Endothelial cell of umbilical vein (primary cell): ENCODE results near the gene GTF3C1. TPM values are rescaled to one million over a fixed set of nuclear protein-coding genes. Genes with fewer than 3 reads are reported as not detected.

Source experiments
- BruUV-seq: library from RNA; stranded (reverse); fragments of 400-500 nt; replicated peaks from 2 replicates; lab custom pipeline; 2021; lab: Mats Ljungman, UMichigan
- CTCF ChIA-PET: fragments of 300-600, 350-600 bp; sonication (Branson Sonifier 250); formaldehyde crosslinking; loops from one replicate; lab custom pipeline; 2021; ENCODE audit warnings: antibody characterized with exemption, inconsistent platforms; lab: Charles Lee
- POLR2A ChIA-PET: fragments of 300-600, 350-600 bp; sonication (Branson Sonifier 250); formaldehyde crosslinking; loops from one replicate; lab custom pipeline; 2021; ENCODE audit warnings: antibody characterized with exemption, inconsistent platforms; lab: Charles Lee
- DNase-seq: peaks from one replicate; pipeline ENCODE4 v3.0.0-alpha.2; 2011; ENCODE audit warnings: low read depth, low spot score
- FAIRE-seq: peaks from 2 replicates; lab custom pipeline; 2011; peaks lifted over from hg19 to GRCh38; lab: Jason Lieb, UNC
- H2AFZ ChIP-seq: 2 replicates; pipeline ENCODE4 v1.6.0; 2012; ENCODE audit warnings: low read depth, low read length, control low read depth, inconsistent platforms
- H3K27ac ChIP-seq: 2 replicates; pipeline ENCODE4 v1.5.1; 2011; ENCODE audit warnings: low read depth, mild to moderate bottlenecking, control low read depth, low read length, moderate library complexity; ENCODE audit not compliant: insufficient read depth
- H3K27me3 ChIP-seq, 2 experiments: 2 replicates each; pipeline versions ENCODE4 v1.6.0 to v1.6.1; 2011; ENCODE audit warnings: low read length in 2 of 2, mixed read lengths in 1 of 2; ENCODE audit not compliant: control insufficient read depth in 2 of 2, insufficient read depth in 2 of 2
- H3K36me3 ChIP-seq, 2 experiments: 2 replicates in 1 of 2; 3 replicates in 1 of 2; pipeline ENCODE4 v1.5.1; 2011; ENCODE audit warnings: low read length in 2 of 2, mild to moderate bottlenecking in 1 of 2, moderate library complexity in 1 of 2; ENCODE audit not compliant: control insufficient read depth in 2 of 2, insufficient read depth in 2 of 2; ENCODE audit errors: extremely low read depth in 1 of 2
- H3K4me1 ChIP-seq: 3 replicates; pipeline ENCODE4 v1.5.1; 2011; ENCODE audit warnings: mild to moderate bottlenecking, low read length; ENCODE audit not compliant: control insufficient read depth, insufficient read depth; ENCODE audit errors: extremely low read depth
- H3K4me2 ChIP-seq: 2 replicates; pipeline ENCODE4 v1.6.1; 2011; ENCODE audit warnings: low read length, control low read depth, mixed read lengths; ENCODE audit not compliant: insufficient read depth
- H3K4me3 ChIP-seq, 3 experiments: fragments of 200-600 bp in 1 of 3; sonication (generic), shearing (Covaris generic) in 1 of 3; replicated peaks in 1 of 3; 2 replicates each; pipeline ENCODE4 v1.5.1; 2011 to 2016; ENCODE audit warnings: control low read depth in 3 of 3, low read length in 3 of 3, mild to moderate bottlenecking in 2 of 3, inconsistent platforms in 1 of 3, low read depth in 1 of 3, moderate library complexity in 1 of 3; ENCODE audit not compliant: insufficient read depth in 1 of 3
- H3K79me2 ChIP-seq: 2 replicates; pipeline ENCODE4 v1.6.0; 2012; ENCODE audit warnings: low read length, inconsistent platforms; ENCODE audit not compliant: control insufficient read depth, insufficient read depth
- H3K9ac ChIP-seq: replicated peaks from 2 replicates; pipeline ENCODE3; 2011; ENCODE audit warnings: low read length, control low read depth; ENCODE audit not compliant: insufficient read depth; ENCODE audit errors: extremely low read depth
- H3K9me1 ChIP-seq: replicated peaks from 3 replicates; pipeline ENCODE4 v1.6.0; 2011; ENCODE audit warnings: mild to moderate bottlenecking, low read length; ENCODE audit not compliant: control insufficient read depth, insufficient read depth; ENCODE audit errors: extremely low read depth
- H3K9me3 ChIP-seq: replicated peaks from 2 replicates; pipeline ENCODE4 v1.5.1; 2012; ENCODE audit warnings: low read length, inconsistent platforms; ENCODE audit not compliant: control insufficient read depth, insufficient read depth
- H4K20me1 ChIP-seq: replicated peaks from 2 replicates; pipeline ENCODE3; 2011; ENCODE audit warnings: mild to moderate bottlenecking, low read length; ENCODE audit not compliant: control insufficient read depth, insufficient read depth; ENCODE audit errors: extremely low read depth
- EZH2 ChIP-seq: IDR thresholded peaks from 2 replicates; pipeline ENCODE4 v1.6.1; 2012; ENCODE audit warnings: borderline replicate concordance, low read depth, mild to moderate bottlenecking, moderate library complexity, low read length, inconsistent platforms; ENCODE audit not compliant: severe bottlenecking
- FOS ChIP-seq: IDR thresholded peaks from 2 replicates; pipeline ENCODE4 v1.6.1; 2011; ENCODE audit warnings: mild to moderate bottlenecking, low read length, moderate library complexity, borderline replicate concordance; ENCODE audit not compliant: insufficient read depth
- GATA2 ChIP-seq: IDR thresholded peaks from 2 replicates; pipeline ENCODE4 v1.7.0; 2011; ENCODE audit warnings: low read depth, mild to moderate bottlenecking, moderate library complexity, mixed read lengths, low read length; ENCODE audit not compliant: insufficient read length, insufficient read depth
- JUN ChIP-seq: IDR thresholded peaks from 2 replicates; pipeline ENCODE4 v1.6.1; 2011; ENCODE audit warnings: borderline replicate concordance, low read depth; ENCODE audit not compliant: insufficient read length, insufficient read depth
- MAX ChIP-seq: IDR thresholded peaks from 2 replicates; pipeline ENCODE4 v1.6.1; 2011; ENCODE audit not compliant: insufficient read depth, insufficient read length
- MYC ChIP-seq: IDR thresholded peaks from one replicate; pipeline ENCODE4 v1.6.1; 2011; ENCODE audit warnings: mild to moderate bottlenecking, low read depth, low read length
- POLR2A ChIP-seq: IDR thresholded peaks from 2 replicates; pipeline ENCODE4 v1.6.1; 2012; ENCODE audit warnings: low read depth, mild to moderate bottlenecking, control low read depth, low read length
- POLR2AphosphoS5 ChIP-seq: IDR thresholded peaks from 2 replicates; pipeline ENCODE4 v1.6.1; 2012; ENCODE audit warnings: low read depth, mild to moderate bottlenecking, control low read depth, low read length, moderate library complexity; ENCODE audit not compliant: insufficient read depth
- dilution Hi-C: fragments of 300-500 bp; cut with MboI; formaldehyde crosslinking; loops from one replicate; pipeline ENCODE4 v1.15.0; 2019; ENCODE audit warnings: low sequenced_read_pairs; ENCODE audit not compliant: extremely low pct_ligation_motif_present
- intact Hi-C: fragments of 100-400 bp; cut with micrococcal nuclease; formaldehyde crosslinking; loops from one replicate; pipeline ENCODE4 v1.10.0; 2022
- polyA plus RNA-seq, 4 experiments: library from polyadenylated mRNA; depleted of rRNA in 3 of 4; stranded (reverse) in 3 of 4; unstranded in 1 of 4; fragments of >200 nt; gene quantifications; 2 replicates each; pipeline versions ENCODE4 v1.2.1 to v1.2.3, GENCODE V29; 2011 to 2012; ENCODE audit warnings: missing spikeins in 1 of 4
- total RNA-seq: library from RNA; stranded (reverse); gene quantifications from 2 replicates; pipeline ENCODE4 v1.2.3, GENCODE V29; 2021
- TF ChIP-seq, protein P1 (sequence below), 2 donors: IDR thresholded peaks; 1 replicate in 1 of 2; 2 replicates in 1 of 2; pipeline ENCODE4 v1.5.1; 2011; ENCODE audit warnings: low read length in 2 of 2, mild to moderate bottlenecking in 2 of 2, moderate library complexity in 2 of 2, control low read depth in 1 of 2, inconsistent platforms in 1 of 2, low read depth in 1 of 2; ENCODE audit not compliant: insufficient read depth in 1 of 2; ENCODE audit errors: extremely low read depth in 1 of 2

GTF3C1 gene
- total and polyA plus RNA-seq, 2 donors (not counting 3 experiments of a cell fraction or from before 2014, with no cell fraction given) = 58.1 to 86.1 TPM

- CTCF ChIA-PET = interaction anchor here (0.6 to 1.4 kb wide), 4 partner anchors 9 to 103 kb away, joined by 3 to 5 read pairs (median 4); partner anchors contain the start of genes GTF3C1 and KATNIP
- BruUV-seq = no TSS peak
- H3K4me3 ChIP-seq = no peak overlapping the region
- H4K20me1 ChIP-seq = no peaks in the 10 kb centered on the region
- peaks cover 24% of the 10 kb centered on the region for H3K4me1 ChIP-seq
- TF ChIP-seq GATA2 = no peak
- TF ChIP-seq, protein P1, sequence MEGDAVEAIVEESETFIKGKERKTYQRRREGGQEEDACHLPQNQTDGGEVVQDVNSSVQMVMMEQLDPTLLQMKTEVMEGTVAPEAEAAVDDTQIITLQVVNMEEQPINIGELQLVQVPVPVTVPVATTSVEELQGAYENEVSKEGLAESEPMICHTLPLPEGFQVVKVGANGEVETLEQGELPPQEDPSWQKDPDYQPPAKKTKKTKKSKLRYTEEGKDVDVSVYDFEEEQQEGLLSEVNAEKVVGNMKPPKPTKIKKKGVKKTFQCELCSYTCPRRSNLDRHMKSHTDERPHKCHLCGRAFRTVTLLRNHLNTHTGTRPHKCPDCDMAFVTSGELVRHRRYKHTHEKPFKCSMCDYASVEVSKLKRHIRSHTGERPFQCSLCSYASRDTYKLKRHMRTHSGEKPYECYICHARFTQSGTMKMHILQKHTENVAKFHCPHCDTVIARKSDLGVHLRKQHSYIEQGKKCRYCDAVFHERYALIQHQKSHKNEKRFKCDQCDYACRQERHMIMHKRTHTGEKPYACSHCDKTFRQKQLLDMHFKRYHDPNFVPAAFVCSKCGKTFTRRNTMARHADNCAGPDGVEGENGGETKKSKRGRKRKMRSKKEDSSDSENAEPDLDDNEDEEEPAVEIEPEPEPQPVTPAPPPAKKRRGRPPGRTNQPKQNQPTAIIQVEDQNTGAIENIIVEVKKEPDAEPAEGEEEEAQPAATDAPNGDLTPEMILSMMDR (IDR thresholded peaks at IDR 0.05; ENCODE audit: extremely low read depth in 1 of 2, insufficient read depth in 1 of 2, low read depth in 1 of 2, low read length in 2 of 2) = peak; percentile 6 to 51
- TF ChIP-seq POLR2A = no peak
- TF ChIP-seq FOS = peak; percentile 87
- peak; percentile 73 for TF ChIP-seq POLR2AphosphoS5
- no peak for TF ChIP-seq EZH2
- TF ChIP-seq JUN = peak; percentile 88
- TF ChIP-seq MAX = peak; percentile 78
- TF ChIP-seq MYC = peak; percentile 91
- dilution Hi-C loops = no loop called here
- no peaks in the 10 kb centered on the region for H3K27me3 ChIP-seq
- H2AFZ ChIP-seq = peak overlapping the region; percentile 7
- H3K9me3 ChIP-seq = no peaks in the 10 kb centered on the region
- FAIRE-seq (peak; percentile 96), DNase-seq (peak; percentile 84)
- H3K9ac ChIP-seq = peak overlapping the region; percentile 36
- H3K4me2 ChIP-seq = peak overlapping the region; percentile 1
- no peaks in the 10 kb centered on the region for H3K9me1 ChIP-seq
- H3K27ac ChIP-seq = peak overlapping the region; percentile 94
- no peaks in the 10 kb centered on the region for H3K79me2 ChIP-seq
- peaks cover 26 to 38% of the 10 kb centered on the region in 2 experiments for H3K36me3 ChIP-seq
- intact Hi-C loops = loop anchor here (1.0 kb wide), 1 partner anchor 9 kb away; no protein-coding TSS in a partner anchor
- POLR2A ChIA-PET = interaction anchor here (0.6 kb wide), 1 partner anchor 388 kb away, joined by 4 read pairs; no protein-coding TSS in a partner anchor
These were observed 78.9 kb downstream of the GTF3C1 start for GRCh38 chr16:27470567-27471431.
